Testis (tissue), 3 donors: Measurements from ENCODE around the gene B3GALNT2. TPM values are rescaled to one million over a fixed set of nuclear protein-coding genes. Genes with fewer than 3 reads are reported as not detected.

Source experiments
- DNase-seq: peaks from one replicate; pipeline ENCODE4 v3.0.0-alpha.2; 2019
- H3K27ac ChIP-seq, 2 donors: fragments of 200-600 bp; sonication (generic); one replicate each; pipeline ENCODE4 v1.5.1; 2019
- H3K27me3 ChIP-seq: fragments of 200-600 bp; sonication (generic); one replicate; pipeline ENCODE4 v1.5.1; 2019
- H3K36me3 ChIP-seq: fragments of 200-600 bp; sonication (generic); one replicate; pipeline ENCODE4 v1.5.1; 2017; ENCODE audit warnings: low read depth; ENCODE audit errors: missing control alignments
- H3K4me1 ChIP-seq: fragments of 200-600 bp; sonication (generic); one replicate; pipeline ENCODE4 v1.5.1; 2019
- H3K4me3 ChIP-seq, 2 donors: fragments of 200-600 bp; sonication (generic); one replicate each; pipeline ENCODE4 v1.5.1; 2017 to 2019
- H3K9me3 ChIP-seq: fragments of 200-600 bp; sonication (generic); one replicate; pipeline ENCODE4 v1.5.1; 2017
- CTCF ChIP-seq, 3 experiments: fragments of 450-650 bp in 2 of 3; fragments of 200-600 bp in 1 of 3; sonication (generic) in 1 of 3; IDR thresholded peaks; one replicate each; pipeline ENCODE4 v1.5.1; 2016 to 2019; ENCODE audit warnings: antibody characterized with exemption in 3 of 3, mild to moderate bottlenecking in 2 of 3, moderate library complexity in 1 of 3
- POLR2A ChIP-seq: fragments of 450-650 bp; IDR thresholded peaks from one replicate; pipeline ENCODE4 v1.6.1; 2017; ENCODE audit warnings: antibody characterized with exemption, mild to moderate bottlenecking, moderate library complexity
- WGBS, 2 donors: methylation state at CpG; one replicate each; pipeline ENCODE4 v1.1.5; 2018; 5-methylcytosine and 5-hydroxymethylcytosine counted together
- intact Hi-C: fragments of 100-400 bp; cut with DNase I; formaldehyde crosslinking; loops from one replicate; pipeline ENCODE4 v1.15.1; 2023; ENCODE audit warnings: low total_unique reads
- polyA plus RNA-seq: library from polyadenylated mRNA; stranded (reverse); fragments of 350-450 nt; fragmentation: Illumina TruSeq; extraction: RNeasy Lipid Tissue Mini Kit (QIAGEN cat#74804); gene quantifications from one replicate; pipeline ENCODE4 v1.2.3, GENCODE V29; 2014; ENCODE audit warnings: low read depth, low replicate concordance; ENCODE audit not compliant: insufficient read depth
- total RNA-seq, 2 donors: library from RNA; depleted of rRNA; stranded (reverse); fragments of >200 nt; gene quantifications; one replicate each; pipeline ENCODE4 v1.2.3, GENCODE V29; 2016

B3GALNT2 gene
- total and polyA plus RNA-seq, 3 donors from 2014 or later = 18.3 to 62.5 (median 32.3) TPM

- no peaks in the 10 kb centered on the region for H3K27me3 ChIP-seq
- DNase-seq = no peak
- 86 to 90% methylated on average over 5 of the region's 5 CpGs for WGBS, 2 donors
- no peak for TF ChIP-seq CTCF (IDR thresholded peaks at IDR 0.05)
- no peak for TF ChIP-seq POLR2A
- no peaks in the 10 kb centered on the region for H3K9me3 ChIP-seq
- H3K27ac ChIP-seq = no peak overlapping the region
- intact Hi-C loops = no loop called here
- no peaks in the 10 kb centered on the region for H3K36me3 ChIP-seq
- H3K4me1 ChIP-seq = no peaks in the 10 kb centered on the region
- H3K4me3 ChIP-seq = no peak overlapping the region
These were observed 75.1 kb downstream of the B3GALNT2 start for GRCh38 chr1:235429143-235429542.

- Histone ChIP-seq H3K36me3 (no peaks in the 10 kb centered on the region), H3K4me3 (no peak overlapping the region), H3K27ac (no peak overlapping the region), H3K9me3 (no peaks in the 10 kb centered on the region), H3K4me1 (no peaks in the 10 kb centered on the region), H3K27me3 (no peaks in the 10 kb centered on the region)
- intact Hi-C loops = no loop called here
- WGBS, 2 donors = 83 to 84% methylated on average over 2 to 4 of the region's 4 CpGs
- no peak for DNase-seq
- TF ChIP-seq CTCF (IDR thresholded peaks at IDR 0.05) (no peak), POLR2A (no peak)
These were observed 76.8 kb downstream of the B3GALNT2 start for GRCh38 chr1:235427447-235427846.

- Histone ChIP-seq H3K9me3 (no peaks in the 10 kb centered on the region), H3K4me1 (no peaks in the 10 kb centered on the region), H3K4me3 (no peak overlapping the region), H3K36me3 (no peaks in the 10 kb centered on the region), H3K27ac (no peak overlapping the region), H3K27me3 (no peaks in the 10 kb centered on the region)
- WGBS, 2 donors = 90 to 93% methylated on average over 13 of the region's 13 CpGs
- TF ChIP-seq CTCF (IDR thresholded peaks at IDR 0.05) (no peak), POLR2A (no peak)
- DNase-seq = no peak
- intact Hi-C loops = no loop called here
These were observed 77.6 kb downstream of the B3GALNT2 start for GRCh38 chr1:235426680-235427079.

- Histone ChIP-seq H3K9me3 (no peaks in the 10 kb centered on the region), H3K27ac (no peak overlapping the region), H3K27me3 (no peaks in the 10 kb centered on the region), H3K4me3 (no peak overlapping the region), H3K4me1 (no peaks in the 10 kb centered on the region), H3K36me3 (no peaks in the 10 kb centered on the region)
- intact Hi-C loops = no loop called here
- 92% methylated on average over 4 of the region's 4 CpGs for WGBS, 2 donors
- DNase-seq = no peak
- TF ChIP-seq POLR2A = no peak
- no peak for TF ChIP-seq CTCF (IDR thresholded peaks at IDR 0.05)
These were observed 78.1 kb downstream of the B3GALNT2 start for GRCh38 chr1:235426143-235426542.

GRCh38 chr1:235425357-235425756, 78.9 kb downstream of the B3GALNT2 start:
- WGBS, 2 donors = 93 to 94% methylated on average over 9 of the region's 9 CpGs
- Histone ChIP-seq H3K9me3 (no peaks in the 10 kb centered on the region), H3K4me3 (no peak overlapping the region), H3K27ac (no peak overlapping the region), H3K36me3 (no peaks in the 10 kb centered on the region), H3K4me1 (no peaks in the 10 kb centered on the region), H3K27me3 (no peaks in the 10 kb centered on the region)
- TF ChIP-seq CTCF (IDR thresholded peaks at IDR 0.05) = no peak
- TF ChIP-seq POLR2A = no peak
- intact Hi-C loops = no loop called here
- DNase-seq = no peak
